ENCODE measurements around the gene GALNT2. TPM values are rescaled to one million over a fixed set of nuclear protein-coding genes. Genes with fewer than 3 reads are reported as not detected.

The GALNT2 gene
- total and polyA plus RNA-seq, 2 of the 13 experiments (the other 11 are each of a cell fraction or from before 2014, with no cell fraction given) = 39.3 to 39.6 TPM

DNA sequence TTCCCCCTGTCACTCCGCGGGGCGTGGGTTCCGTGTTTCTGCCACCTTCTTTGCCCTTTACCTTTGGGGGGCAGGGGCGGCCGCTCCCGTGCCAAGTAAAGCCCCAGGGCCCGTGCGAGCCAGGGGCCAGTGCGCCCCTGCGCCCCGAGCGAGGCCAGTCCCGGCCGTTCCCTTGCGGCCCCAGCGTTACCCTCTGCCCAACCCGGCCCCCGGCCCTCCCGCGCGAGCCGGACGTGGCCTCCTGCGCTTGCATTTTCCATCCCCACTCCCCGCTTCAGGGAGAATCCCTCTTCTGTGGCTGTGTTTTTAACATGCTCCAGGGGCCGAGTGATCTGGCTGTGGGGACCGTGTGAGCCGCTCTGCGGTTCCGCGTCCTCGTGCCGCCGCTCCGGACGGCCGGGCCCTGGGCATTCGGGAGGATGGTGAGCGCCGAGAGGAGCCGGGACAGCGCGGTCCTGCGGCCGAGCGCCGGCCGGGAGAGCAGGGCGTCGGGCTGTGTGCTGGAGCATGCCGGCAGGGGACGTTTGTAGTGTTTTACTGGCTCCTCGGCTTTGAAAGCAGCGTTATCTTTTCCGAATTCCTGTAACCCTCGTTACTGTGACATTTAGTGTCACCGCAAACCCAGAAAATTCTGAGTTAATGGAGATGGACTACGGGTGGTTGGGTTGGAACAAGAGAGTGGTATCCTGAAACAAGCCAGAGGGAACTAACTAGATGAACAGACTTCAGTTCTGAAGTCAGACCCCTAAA lies 1.0 kb downstream of the GALNT2 start (continued):
- TF ChIP-seq, protein P1, sequence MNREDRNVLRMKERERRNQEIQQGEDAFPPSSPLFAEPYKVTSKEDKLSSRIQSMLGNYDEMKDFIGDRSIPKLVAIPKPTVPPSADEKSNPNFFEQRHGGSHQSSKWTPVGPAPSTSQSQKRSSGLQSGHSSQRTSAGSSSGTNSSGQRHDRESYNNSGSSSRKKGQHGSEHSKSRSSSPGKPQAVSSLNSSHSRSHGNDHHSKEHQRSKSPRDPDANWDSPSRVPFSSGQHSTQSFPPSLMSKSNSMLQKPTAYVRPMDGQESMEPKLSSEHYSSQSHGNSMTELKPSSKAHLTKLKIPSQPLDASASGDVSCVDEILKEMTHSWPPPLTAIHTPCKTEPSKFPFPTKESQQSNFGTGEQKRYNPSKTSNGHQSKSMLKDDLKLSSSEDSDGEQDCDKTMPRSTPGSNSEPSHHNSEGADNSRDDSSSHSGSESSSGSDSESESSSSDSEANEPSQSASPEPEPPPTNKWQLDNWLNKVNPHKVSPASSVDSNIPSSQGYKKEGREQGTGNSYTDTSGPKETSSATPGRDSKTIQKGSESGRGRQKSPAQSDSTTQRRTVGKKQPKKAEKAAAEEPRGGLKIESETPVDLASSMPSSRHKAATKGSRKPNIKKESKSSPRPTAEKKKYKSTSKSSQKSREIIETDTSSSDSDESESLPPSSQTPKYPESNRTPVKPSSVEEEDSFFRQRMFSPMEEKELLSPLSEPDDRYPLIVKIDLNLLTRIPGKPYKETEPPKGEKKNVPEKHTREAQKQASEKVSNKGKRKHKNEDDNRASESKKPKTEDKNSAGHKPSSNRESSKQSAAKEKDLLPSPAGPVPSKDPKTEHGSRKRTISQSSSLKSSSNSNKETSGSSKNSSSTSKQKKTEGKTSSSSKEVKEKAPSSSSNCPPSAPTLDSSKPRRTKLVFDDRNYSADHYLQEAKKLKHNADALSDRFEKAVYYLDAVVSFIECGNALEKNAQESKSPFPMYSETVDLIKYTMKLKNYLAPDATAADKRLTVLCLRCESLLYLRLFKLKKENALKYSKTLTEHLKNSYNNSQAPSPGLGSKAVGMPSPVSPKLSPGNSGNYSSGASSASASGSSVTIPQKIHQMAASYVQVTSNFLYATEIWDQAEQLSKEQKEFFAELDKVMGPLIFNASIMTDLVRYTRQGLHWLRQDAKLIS (CRISPR knock-in tag; IDR thresholded peaks at IDR 0.05) = no peak
- TF ChIP-seq, protein P2, sequence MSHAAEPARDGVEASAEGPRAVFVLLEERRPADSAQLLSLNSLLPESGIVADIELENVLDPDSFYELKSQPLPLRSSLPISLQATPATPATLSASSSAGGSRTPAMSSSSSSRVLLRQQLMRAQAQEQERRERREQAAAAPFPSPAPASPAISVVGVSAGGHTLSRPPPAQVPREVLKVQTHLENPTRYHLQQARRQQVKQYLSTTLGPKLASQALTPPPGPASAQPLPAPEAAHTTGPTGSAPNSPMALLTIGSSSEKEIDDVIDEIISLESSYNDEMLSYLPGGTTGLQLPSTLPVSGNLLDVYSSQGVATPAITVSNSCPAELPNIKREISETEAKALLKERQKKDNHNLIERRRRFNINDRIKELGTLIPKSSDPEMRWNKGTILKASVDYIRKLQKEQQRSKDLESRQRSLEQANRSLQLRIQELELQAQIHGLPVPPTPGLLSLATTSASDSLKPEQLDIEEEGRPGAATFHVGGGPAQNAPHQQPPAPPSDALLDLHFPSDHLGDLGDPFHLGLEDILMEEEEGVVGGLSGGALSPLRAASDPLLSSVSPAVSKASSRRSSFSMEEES (CRISPR knock-in tag; IDR thresholded peaks at IDR 0.05) = no peak
- no peak for TF ChIP-seq ZNF841 (CRISPR knock-in tag; IDR thresholded peaks at IDR 0.05; ENCODE audit: borderline replicate concordance)
- TF ChIP-seq PHF8 (CRISPR knock-in tag; IDR thresholded peaks at IDR 0.05) = 0 out of 2 replicates have a peak, but pooled peaks have one; percentile 30
- TF ChIP-seq ZNF501 (CRISPR knock-in tag; IDR thresholded peaks at IDR 0.05) = peak; percentile 34; the same call in 1 of the 2 replicates
- 0 out of 2 replicates have a peak, but pooled peaks have one; percentile 27 for TF ChIP-seq ZMYM4 (CRISPR knock-in tag; IDR thresholded peaks at IDR 0.05)
- no peak for TF ChIP-seq GFI1 (CRISPR knock-in tag; IDR thresholded peaks at IDR 0.05; ENCODE audit: borderline replicate concordance)
- no peak for TF ChIP-seq ZNF713 (CRISPR knock-in tag; IDR thresholded peaks at IDR 0.05)
- TF ChIP-seq ZNF367 (CRISPR knock-in tag; IDR thresholded peaks at IDR 0.05; ENCODE audit: borderline replicate concordance) = no peak
- TF ChIP-seq, protein P3, sequence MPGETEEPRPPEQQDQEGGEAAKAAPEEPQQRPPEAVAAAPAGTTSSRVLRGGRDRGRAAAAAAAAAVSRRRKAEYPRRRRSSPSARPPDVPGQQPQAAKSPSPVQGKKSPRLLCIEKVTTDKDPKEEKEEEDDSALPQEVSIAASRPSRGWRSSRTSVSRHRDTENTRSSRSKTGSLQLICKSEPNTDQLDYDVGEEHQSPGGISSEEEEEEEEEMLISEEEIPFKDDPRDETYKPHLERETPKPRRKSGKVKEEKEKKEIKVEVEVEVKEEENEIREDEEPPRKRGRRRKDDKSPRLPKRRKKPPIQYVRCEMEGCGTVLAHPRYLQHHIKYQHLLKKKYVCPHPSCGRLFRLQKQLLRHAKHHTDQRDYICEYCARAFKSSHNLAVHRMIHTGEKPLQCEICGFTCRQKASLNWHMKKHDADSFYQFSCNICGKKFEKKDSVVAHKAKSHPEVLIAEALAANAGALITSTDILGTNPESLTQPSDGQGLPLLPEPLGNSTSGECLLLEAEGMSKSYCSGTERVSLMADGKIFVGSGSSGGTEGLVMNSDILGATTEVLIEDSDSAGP (CRISPR knock-in tag; IDR thresholded peaks at IDR 0.05; ENCODE audit: borderline replicate concordance) = peak; percentile 67; the same call in 1 of the 2 replicates
- no peak for TF ChIP-seq GABPA (IDR thresholded peaks at IDR 0.05; ENCODE audit: low read depth, low read length)
- TF ChIP-seq GABPA (CRISPR knock-in tag; IDR thresholded peaks at IDR 0.05; ENCODE audit: low read depth) = no peak
- TF ChIP-seq ZNF572 (CRISPR knock-in tag; IDR thresholded peaks at IDR 0.05) = 0 out of 2 replicates have a peak, but pooled peaks have one; percentile 11
- TF ChIP-seq ATF7-NPFF (CRISPR knock-in tag; IDR thresholded peaks at IDR 0.05; ENCODE audit: low read depth) = no peak
- no peak for TF ChIP-seq ZNF124 (CRISPR knock-in tag; IDR thresholded peaks at IDR 0.05)
- TF ChIP-seq, protein P4, sequence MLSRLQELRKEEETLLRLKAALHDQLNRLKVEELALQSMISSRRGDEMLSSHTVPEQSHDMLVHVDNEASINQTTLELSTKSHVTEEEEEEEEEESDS (CRISPR knock-in tag; IDR thresholded peaks at IDR 0.05; ENCODE audit: borderline replicate concordance) = no peak
- TF ChIP-seq ZBTB7A (CRISPR knock-in tag; IDR thresholded peaks at IDR 0.05) = peak; percentile 58; the same call in 1 of the 2 replicates
- TF ChIP-seq, protein P5, sequence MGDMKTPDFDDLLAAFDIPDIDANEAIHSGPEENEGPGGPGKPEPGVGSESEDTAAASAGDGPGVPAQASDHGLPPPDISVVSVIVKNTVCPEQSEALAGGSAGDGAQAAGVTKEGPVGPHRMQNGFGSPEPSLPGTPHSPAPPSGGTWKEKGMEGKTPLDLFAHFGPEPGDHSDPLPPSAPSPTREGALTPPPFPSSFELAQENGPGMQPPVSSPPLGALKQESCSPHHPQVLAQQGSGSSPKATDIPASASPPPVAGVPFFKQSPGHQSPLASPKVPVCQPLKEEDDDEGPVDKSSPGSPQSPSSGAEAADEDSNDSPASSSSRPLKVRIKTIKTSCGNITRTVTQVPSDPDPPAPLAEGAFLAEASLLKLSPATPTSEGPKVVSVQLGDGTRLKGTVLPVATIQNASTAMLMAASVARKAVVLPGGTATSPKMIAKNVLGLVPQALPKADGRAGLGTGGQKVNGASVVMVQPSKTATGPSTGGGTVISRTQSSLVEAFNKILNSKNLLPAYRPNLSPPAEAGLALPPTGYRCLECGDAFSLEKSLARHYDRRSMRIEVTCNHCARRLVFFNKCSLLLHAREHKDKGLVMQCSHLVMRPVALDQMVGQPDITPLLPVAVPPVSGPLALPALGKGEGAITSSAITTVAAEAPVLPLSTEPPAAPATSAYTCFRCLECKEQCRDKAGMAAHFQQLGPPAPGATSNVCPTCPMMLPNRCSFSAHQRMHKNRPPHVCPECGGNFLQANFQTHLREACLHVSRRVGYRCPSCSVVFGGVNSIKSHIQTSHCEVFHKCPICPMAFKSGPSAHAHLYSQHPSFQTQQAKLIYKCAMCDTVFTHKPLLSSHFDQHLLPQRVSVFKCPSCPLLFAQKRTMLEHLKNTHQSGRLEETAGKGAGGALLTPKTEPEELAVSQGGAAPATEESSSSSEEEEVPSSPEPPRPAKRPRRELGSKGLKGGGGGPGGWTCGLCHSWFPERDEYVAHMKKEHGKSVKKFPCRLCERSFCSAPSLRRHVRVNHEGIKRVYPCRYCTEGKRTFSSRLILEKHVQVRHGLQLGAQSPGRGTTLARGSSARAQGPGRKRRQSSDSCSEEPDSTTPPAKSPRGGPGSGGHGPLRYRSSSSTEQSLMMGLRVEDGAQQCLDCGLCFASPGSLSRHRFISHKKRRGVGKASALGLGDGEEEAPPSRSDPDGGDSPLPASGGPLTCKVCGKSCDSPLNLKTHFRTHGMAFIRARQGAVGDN (CRISPR knock-in tag; IDR thresholded peaks at IDR 0.05) = peak; percentile 81

Measured in HepG2 (cell line).